Left renal cortex interstitium (tissue), 4 donors: ENCODE data around the gene GPC1. TPM values are rescaled to one million over a fixed set of nuclear protein-coding genes. Genes with fewer than 3 reads are reported as not detected.

Experiments
- DNase-seq, 4 donors: peaks; one replicate each; pipeline ENCODE4 v3.0.0-alpha.2; 2013; ENCODE audit warnings: low read depth in 4 of 4, low spot score in 2 of 4, missing footprints in 1 of 4
- polyA plus RNA-seq, 4 donors: library from polyadenylated mRNA; unstranded; fragments of 120-200 nt; gene quantifications; one replicate each; pipeline ENCODE4 v1.2.1, GENCODE V29; 2013; ENCODE audit not compliant: insufficient read length in 4 of 4

GPC1 gene
- polyA plus RNA-seq, 4 donors, result 23.4 to 52.9 (median 41.6) TPM

DNA sequence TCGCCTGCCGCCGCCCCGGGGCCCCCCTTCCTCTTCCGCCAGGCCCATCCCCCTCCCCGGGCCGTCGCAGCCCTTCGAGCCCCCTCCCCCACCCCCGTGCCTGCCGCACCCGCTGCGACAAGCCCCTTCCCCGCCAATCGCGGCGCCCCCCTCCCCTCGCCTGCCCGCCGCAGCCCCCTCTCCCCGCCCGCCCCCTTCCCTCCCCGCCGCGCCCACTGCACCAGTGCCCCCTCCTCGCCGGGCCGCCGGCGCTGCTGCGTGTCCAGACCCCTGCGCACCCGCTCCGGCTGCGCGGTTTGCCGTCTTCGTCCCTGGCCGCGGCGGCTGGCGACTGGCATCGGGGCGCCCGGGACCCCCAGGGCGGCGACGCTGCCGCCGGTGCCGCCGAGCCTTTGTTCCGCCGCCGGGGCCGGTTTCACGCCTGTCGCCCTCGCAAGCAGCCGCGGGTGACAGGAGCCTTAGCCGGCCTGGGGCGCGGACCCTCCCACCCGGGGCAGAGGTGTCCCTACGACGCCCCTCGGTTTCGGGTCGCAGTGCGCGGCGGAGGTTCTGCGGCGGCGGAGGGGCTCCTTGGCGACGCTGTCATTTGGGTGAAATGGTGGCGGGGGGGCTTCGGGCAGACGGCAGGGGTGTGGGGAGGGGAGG is 18.1 kb downstream of the GPC1 start:
- no peak for DNase-seq

DNA sequence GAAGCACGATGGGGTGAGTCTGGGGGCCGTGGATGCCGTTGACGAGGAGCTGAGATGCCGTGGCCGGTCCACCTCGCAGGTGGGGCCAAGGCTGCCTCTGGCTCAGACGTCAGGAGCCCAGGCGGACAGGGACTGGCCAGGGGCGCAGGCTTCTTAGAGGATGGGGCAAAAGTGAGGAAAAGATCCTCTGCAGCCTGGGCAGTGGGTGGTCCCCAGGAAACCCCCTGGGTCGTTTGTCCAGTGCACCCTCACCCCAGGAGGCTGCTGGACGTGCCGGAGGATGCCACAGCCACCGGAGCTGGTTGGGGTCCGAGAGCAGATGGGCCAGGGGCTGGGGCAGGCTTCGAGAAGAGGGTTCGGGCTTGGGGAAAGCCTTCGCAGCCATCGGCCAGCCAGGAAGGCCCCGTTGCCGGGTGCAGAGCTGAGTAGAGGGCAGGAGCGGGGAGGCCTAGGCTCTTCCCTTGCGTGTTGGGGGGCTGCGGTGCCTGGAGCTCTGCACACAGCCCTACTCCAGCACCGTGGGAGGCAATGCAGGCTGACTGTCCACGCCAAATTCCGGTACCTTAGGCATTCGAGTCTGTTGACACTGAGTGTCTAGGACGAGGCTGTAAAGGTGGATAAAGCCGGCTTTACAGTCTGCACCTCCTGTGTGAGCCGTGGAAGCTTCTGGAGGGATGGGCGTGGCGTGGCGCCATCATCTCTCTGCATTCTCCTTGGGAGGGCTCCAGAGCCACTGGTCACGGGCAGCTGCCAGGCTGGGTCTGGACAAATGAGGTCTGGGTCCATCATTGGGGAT is 18.8 kb downstream of the GPC1 start:
- no peak for DNase-seq

- no peak for DNase-seq
These were observed 19.8 kb downstream of the GPC1 start for GRCh38 chr2:240455272-240455646.

DNA sequence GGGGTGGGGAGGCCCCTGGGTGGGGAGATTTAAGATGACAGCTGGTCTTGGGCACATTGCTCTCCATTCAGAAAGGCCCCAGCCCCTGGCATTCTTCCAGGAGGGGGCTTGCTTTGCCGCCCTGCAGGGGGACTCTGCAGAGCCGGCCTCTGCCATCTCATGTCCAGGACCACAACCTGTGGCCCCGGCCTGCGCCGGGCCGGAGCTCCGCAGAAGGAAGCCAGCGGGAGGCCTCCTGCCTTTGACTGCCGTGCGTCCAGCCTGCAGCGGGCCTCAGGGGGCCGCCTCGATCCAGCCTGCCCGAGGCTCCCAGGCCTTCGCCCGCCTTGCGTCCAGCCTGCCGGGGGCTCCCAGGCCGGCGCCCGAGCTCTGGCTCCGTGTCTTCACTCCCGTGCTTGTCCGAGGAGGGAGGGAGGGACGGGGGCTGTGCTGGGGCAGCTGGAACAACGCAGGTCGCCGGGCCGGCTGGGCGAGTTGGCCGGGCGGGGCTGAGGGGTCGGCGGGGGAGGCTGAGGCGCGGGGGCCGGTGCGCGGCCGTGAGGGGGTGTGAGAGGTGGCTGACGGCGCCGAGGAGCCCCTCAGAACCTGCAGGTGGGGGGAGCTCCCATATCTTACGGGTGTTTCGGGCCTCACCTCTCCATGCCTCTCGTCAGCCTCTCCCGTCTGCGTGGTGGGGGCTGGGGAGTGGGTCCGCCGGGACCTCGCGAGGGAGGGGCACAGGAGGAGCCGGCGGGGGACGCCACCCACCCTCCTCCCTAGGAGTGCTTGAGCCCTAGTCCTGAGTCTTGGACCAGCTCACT is 20.4 kb downstream of the GPC1 start:
- DNase-seq, result no peak

GRCh38 chr2:240456447-240457222 is 21.2 kb downstream of the GPC1 start:
- DNase-seq, result no peak

DNA sequence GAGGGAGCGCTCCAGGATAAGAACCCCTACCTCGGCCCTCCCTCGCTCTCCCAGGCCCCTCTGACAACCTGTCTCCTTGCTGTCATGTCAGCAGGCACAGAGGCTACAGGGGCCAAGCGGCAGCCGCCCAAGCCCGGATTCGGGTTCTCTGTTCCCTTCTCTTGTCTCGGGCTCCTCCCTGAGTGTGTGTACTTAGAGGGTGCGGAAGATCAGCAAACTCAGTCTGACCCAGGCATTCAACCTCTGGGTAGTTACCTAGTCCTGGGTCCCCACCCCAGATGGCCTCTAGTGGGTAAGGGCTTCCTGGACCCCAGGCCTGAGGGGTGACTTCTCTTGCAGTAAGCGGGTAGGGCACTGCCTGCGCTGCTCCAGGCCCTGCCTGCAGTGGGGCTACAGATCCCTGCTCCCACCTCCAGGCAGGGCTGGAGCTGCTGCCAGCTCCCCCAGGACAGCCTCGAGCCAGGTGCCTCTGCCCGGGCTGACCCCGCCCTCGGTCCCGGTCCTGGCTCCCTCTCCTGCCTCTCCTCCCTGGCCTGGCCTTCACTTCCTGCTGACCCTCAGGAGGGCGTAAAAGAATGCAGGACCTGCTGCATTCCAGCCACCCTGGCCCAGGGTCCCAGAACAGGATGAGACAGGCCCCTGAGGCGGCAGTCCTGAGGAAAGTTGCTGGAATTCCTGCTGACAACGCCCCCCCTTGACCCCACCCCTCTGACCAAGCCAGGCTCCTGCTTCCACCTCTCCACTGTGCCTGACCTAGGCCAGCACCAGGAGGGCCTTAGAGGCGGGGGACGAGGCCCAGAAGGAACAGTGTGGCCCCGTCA is 22.0 kb downstream of the GPC1 start:
- DNase-seq, result no peak

GRCh38 chr2:240458044-240458899 is 22.8 kb downstream of the GPC1 start:
- no peak for DNase-seq

GRCh38 chr2:240458900-240459391 is 23.5 kb downstream of the GPC1 start:
- no peak for DNase-seq

- DNase-seq, result no peak
These were observed 24.2 kb downstream of the GPC1 start for GRCh38 chr2:240459401-240460252.

DNA sequence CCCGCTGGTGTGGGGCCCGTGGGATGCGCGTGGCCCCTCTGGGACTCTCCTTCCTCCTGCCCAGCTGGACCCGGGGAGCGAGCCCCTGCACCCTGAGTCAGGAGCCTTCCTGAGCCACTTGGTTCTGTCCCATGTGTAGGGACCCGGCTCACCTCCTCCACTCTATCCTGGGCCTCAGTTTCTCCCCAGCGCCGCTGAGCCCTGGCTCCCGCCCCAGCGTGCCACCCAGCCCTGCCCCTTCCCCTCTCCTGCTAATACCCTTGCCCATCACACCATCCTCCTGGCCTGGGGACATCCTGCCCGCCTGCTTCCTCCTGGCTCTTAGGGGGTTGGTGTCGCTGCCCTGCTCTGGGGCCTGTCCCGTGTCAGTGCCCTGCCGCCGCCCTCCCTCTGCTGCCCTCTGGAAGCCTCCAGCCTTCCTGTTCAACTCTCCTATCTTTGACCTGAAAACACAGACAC is 24.8 kb downstream of the GPC1 start:
- DNase-seq, result no peak

GRCh38 chr2:240460781-240461431 is 25.4 kb downstream of the GPC1 start:
- DNase-seq, result no peak

DNA sequence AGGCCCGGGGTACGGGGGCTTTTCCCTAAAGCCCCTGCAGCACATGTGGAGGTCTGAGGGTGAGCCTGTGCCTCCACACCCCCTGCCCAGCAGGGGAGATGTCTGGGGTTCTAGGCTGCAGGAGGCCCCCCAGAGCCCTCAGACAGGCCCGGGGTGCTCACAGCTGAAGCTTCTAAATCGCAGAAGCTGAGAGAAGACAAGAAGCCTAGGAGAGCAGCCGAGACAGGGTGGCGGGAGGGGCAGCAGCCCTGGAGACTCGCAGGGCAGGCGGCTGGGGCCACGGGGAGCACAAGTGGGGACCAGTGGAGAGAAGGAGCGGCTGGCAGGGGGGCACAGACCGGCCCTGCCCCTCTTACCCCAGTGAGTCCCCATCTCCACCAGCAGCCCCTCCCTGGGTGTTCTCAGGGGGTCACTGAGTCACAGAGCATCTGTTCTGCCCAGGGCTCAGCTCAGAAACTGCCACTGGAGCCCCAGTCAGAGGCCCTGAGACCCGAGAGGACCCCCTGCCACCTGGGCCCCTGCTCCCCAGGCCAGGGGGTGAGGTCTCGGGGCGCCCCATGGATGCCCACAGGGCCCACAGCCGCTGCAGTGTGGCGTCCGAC is 26.1 kb downstream of the GPC1 start:
- DNase-seq, result no peak

DNA sequence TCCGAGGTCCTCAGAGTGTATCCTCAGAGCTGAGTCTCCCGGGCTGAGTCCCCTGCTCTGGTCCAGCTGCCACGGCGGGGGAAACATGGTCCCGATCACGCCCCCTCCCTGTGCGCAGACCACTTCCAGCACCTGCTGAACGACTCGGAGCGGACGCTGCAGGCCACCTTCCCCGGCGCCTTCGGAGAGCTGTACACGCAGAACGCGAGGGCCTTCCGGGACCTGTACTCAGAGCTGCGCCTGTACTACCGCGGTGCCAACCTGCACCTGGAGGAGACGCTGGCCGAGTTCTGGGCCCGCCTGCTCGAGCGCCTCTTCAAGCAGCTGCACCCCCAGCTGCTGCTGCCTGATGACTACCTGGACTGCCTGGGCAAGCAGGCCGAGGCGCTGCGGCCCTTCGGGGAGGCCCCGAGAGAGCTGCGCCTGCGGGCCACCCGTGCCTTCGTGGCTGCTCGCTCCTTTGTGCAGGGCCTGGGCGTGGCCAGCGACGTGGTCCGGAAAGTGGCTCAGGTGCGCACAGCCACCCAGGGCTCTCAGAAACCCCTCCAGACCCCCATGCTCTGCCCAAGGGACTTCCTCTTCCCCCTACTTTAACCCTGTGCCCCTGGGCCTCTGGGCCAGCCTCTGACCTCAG is 26.7 kb downstream of the GPC1 start:
- DNase-seq, result no peak

DNA sequence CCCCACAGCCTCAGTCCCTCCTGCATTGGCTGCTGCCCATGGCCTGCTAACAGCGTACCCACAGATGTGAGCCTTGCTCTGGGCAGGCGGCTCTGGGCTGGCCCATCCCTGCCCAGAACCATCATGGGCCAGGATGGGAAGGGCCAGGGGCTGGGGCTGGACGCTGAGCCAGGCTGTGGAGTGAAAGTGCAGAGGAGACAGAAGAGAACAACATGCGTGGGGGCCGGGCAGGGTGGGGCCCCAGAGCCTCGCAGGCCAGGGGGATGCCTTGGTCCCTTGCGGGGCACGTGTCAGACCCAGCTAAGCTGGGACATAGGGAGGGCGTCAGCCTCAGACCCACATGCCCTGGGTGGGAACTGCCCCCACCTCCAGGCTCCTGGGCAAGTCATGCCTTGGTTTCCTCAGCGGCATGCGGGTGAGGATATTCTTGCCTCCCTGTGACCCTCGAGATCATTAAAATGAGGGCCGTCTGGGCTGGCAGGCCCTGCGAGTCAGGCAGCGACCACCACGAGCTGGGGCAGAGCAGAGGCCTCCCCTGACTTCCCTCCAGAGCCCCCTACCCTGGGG is 27.3 kb downstream of the GPC1 start:
- DNase-seq, result no peak

DNA sequence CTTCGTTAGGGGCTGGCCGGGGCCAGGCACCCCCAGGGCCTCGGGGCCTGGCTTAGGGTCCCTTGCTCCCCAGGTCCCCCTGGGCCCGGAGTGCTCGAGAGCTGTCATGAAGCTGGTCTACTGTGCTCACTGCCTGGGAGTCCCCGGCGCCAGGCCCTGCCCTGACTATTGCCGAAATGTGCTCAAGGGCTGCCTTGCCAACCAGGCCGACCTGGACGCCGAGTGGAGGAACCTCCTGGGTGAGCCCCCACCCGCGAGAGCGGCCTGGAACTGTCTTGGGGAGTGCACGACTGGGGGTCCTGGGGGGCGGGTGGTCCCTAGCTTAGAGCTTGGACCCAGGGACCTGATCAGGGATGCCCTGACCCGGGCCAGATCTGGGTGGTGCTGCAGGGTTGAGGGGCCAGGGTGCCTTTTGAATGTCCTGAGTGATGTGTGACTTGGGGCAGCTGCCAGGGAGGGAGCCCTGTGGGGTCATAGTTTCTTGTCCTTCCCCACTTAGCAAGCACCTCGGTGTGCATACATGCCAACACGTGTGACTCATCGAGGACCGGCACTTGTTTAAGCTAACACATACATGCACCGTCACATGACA is 27.9 kb downstream of the GPC1 start:
- no peak for DNase-seq
